PC-9 (cell line): ENCODE results near the gene RGS6. TPM values are rescaled to one million over a fixed set of nuclear protein-coding genes. Genes with fewer than 3 reads are reported as not detected.

ENCODE experiments used
- BruUV-seq: library from RNA; stranded (reverse); fragments of 400-500 nt; replicated peaks from 2 replicates; lab custom pipeline; 2021; lab: Mats Ljungman, UMichigan
- CTCF ChIA-PET: fragments of 300-600 bp; sonication (Branson Sonifier 250); formaldehyde crosslinking; loops from one replicate; lab custom pipeline; 2022; ENCODE audit warnings: antibody characterized with exemption; lab: Charles Lee
- POLR2A ChIA-PET: fragments of 300-600 bp; sonication (Branson Sonifier 250); formaldehyde crosslinking; loops from one replicate; lab custom pipeline; 2022; ENCODE audit warnings: antibody characterized with exemption; ENCODE audit not compliant: unreplicated experiment; lab: Charles Lee
- DNase-seq, 2 experiments: peaks; one replicate each; pipeline versions ENCODE4 v3.0.0 to v3.0.0-alpha.2; 2015 to 2022; ENCODE audit warnings: mixed read lengths in 1 of 2
- H2AFZ ChIP-seq: fragments of 200-600 bp; sonication (generic); 2 replicates; pipeline ENCODE4 v1.8.1; 2017; ENCODE audit warnings: antibody characterized with exemption
- H3F3A ChIP-seq: fragments of 200-600 bp; sonication (generic); 2 replicates; pipeline ENCODE4 v1.8.1; 2017; ENCODE audit warnings: antibody characterized with exemption, mild to moderate bottlenecking, low read depth; ENCODE audit not compliant: insufficient read depth
- H3K27ac ChIP-seq: fragments of 200-600 bp; sonication (generic); 2 replicates; pipeline ENCODE4 v1.6.1; 2016; ENCODE audit warnings: mixed run types
- H3K27me3 ChIP-seq: fragments of 200-600 bp; sonication (generic); 2 replicates; pipeline ENCODE4 v1.6.1; 2016; ENCODE audit warnings: low read depth, mixed run types; ENCODE audit not compliant: insufficient read depth
- H3K36me3 ChIP-seq: fragments of 200-600 bp; sonication (generic); 2 replicates; pipeline ENCODE4 v1.6.1; 2016; ENCODE audit warnings: low read depth, mixed run types
- H3K4me1 ChIP-seq: fragments of 200-600 bp; sonication (generic); replicated peaks from 2 replicates; pipeline ENCODE4 v1.6.1; 2016; ENCODE audit warnings: mixed run types; ENCODE audit not compliant: insufficient read depth
- H3K4me2 ChIP-seq: fragments of 200-600 bp; sonication (generic); 2 replicates; pipeline ENCODE4 v1.6.1; 2017; ENCODE audit warnings: mixed run types
- H3K4me3 ChIP-seq: fragments of 200-600 bp; sonication (generic); 2 replicates; pipeline ENCODE4 v1.6.1; 2016; ENCODE audit warnings: mixed run types
- H3K79me2 ChIP-seq: fragments of 200-600 bp; sonication (generic); 2 replicates; pipeline ENCODE4 v1.6.1; 2017; ENCODE audit warnings: low read depth, mixed run types
- H3K9me2 ChIP-seq: fragments of 200-600 bp; sonication (generic); 2 replicates; pipeline ENCODE4 v1.8.1; 2017; ENCODE audit warnings: mild to moderate bottlenecking; ENCODE audit not compliant: insufficient read depth
- H3K9me3 ChIP-seq: fragments of 200-600 bp; sonication (generic); 2 replicates; pipeline ENCODE4 v1.8.1; 2016; ENCODE audit warnings: low read depth; ENCODE audit not compliant: insufficient read depth
- H4K20me1 ChIP-seq: fragments of 200-600 bp; sonication (generic); 2 replicates; pipeline ENCODE4 v1.8.1; 2017; ENCODE audit not compliant: insufficient read depth
- EZH2 ChIP-seq: fragments of 200-600 bp; sonication (generic); IDR thresholded peaks from 2 replicates; pipeline ENCODE4 v1.8.0; 2017; ENCODE audit warnings: antibody characterized with exemption, low read depth
- intact Hi-C: fragments of 100-400 bp; cut with micrococcal nuclease; formaldehyde crosslinking; loops from one replicate; pipeline ENCODE4 v1.10.0; 2022; ENCODE audit not compliant: unreplicated experiment
- total RNA-seq: library from RNA; stranded (reverse); gene quantifications from 2 replicates; pipeline ENCODE4 v1.2.3, GENCODE V29; 2021
- TF ChIP-seq, protein P1 (sequence below): fragments of 200-600 bp; sonication (generic); conservative IDR thresholded peaks from 2 replicates; pipeline ENCODE4 v1.6.1; 2017; ENCODE audit warnings: mixed run types, antibody characterized with exemption, mild to moderate bottlenecking, moderate library complexity

RGS6 gene
- total RNA-seq, 1 experiment from 2014 or later: not detected

DNA sequence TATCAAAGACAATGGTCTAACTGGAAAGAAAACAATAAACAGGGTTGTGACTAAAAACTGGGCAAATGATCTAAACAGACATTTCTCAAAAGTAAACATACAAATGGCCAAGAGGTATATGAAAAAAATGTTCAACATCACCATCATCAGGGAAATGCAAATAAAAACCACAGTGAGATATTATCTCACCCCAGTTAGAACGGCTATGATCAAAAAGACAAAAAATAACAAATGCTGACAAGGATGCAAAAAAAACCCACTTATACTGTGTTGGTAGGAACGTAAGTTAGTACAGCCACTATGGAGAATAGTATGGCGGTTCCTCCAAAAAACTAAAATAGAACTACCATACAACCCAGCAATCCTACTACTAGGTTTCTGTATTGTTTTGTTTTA is 470.1 kb downstream of the RGS6 start:
- Histone ChIP-seq H3K36me3 (no peaks in the 10 kb centered on the region), H4K20me1 (no peaks in the 10 kb centered on the region), H3K4me2 (no peak overlapping the region), H3K9me3 (no peaks in the 10 kb centered on the region), H3K4me3 (no peak overlapping the region), H3F3A (no peaks in the 10 kb centered on the region), H3K27ac (no peak overlapping the region), H3K4me1 (no peaks in the 10 kb centered on the region), H3K9me2 (no peaks in the 10 kb centered on the region), H2AFZ (no peak overlapping the region), H3K79me2 (no peaks in the 10 kb centered on the region), H3K27me3 (peaks cover 19% of the 10 kb centered on the region; the same call in 1 of the 2 replicates)
- intact Hi-C loops: no loop called here
- DNase-seq: no peak
- ChIA-PET CTCF (no interaction called here), POLR2A (no interaction called here)
- TF ChIP-seq EZH2: no peak
- TF ChIP-seq, protein P1, sequence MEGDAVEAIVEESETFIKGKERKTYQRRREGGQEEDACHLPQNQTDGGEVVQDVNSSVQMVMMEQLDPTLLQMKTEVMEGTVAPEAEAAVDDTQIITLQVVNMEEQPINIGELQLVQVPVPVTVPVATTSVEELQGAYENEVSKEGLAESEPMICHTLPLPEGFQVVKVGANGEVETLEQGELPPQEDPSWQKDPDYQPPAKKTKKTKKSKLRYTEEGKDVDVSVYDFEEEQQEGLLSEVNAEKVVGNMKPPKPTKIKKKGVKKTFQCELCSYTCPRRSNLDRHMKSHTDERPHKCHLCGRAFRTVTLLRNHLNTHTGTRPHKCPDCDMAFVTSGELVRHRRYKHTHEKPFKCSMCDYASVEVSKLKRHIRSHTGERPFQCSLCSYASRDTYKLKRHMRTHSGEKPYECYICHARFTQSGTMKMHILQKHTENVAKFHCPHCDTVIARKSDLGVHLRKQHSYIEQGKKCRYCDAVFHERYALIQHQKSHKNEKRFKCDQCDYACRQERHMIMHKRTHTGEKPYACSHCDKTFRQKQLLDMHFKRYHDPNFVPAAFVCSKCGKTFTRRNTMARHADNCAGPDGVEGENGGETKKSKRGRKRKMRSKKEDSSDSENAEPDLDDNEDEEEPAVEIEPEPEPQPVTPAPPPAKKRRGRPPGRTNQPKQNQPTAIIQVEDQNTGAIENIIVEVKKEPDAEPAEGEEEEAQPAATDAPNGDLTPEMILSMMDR: no peak
- BruUV-seq: no TSS peak

DNA sequence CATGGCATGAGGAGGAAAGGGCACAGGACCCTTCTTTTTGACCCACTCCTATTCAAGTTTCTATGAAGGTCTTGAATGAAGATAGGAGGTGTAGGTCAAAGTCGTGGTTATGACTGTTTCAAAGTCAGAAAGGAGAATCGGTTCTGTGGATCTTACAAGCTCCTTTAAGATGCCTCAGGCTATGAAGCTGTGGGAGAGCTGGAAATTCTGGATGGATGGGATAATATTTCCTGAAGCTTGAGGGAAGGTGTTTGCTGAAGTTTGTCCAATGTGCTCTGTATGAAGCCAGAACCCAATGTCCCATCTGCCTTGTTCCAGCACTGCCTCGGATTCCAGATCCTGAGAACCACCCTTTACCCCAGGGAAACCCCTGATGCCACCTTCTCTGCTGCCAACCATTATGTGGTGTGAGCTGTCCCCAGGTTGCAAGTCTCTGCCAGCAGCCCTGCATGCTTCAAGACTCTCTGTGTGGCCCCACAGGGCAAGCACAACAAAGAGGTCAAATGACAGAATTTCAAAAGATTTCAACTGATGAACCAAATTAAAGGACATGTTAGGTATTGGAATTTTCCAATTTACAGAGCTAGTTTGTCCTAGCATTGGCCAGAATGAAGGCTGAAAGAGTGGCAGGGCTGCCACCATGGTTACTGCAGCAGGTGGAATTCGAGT is 472.0 kb downstream of the RGS6 start:
- Histone ChIP-seq H3K9me2 (no peaks in the 10 kb centered on the region), H3K4me1 (no peaks in the 10 kb centered on the region), H3F3A (no peaks in the 10 kb centered on the region), H4K20me1 (no peaks in the 10 kb centered on the region), H3K4me2 (no peak overlapping the region), H3K4me3 (no peak overlapping the region), H3K9me3 (no peaks in the 10 kb centered on the region), H3K27me3 (peaks cover 23% of the 10 kb centered on the region; the same call in 1 of the 2 replicates), H3K36me3 (no peaks in the 10 kb centered on the region), H2AFZ (no peak overlapping the region), H3K27ac (no peak overlapping the region), H3K79me2 (no peaks in the 10 kb centered on the region)
- intact Hi-C loops: no loop called here
- DNase-seq: no peak
- no TSS peak for BruUV-seq
- TF ChIP-seq, protein P1: no peak
- no peak for TF ChIP-seq EZH2
- ChIA-PET CTCF (no interaction called here), POLR2A (no interaction called here)

DNA sequence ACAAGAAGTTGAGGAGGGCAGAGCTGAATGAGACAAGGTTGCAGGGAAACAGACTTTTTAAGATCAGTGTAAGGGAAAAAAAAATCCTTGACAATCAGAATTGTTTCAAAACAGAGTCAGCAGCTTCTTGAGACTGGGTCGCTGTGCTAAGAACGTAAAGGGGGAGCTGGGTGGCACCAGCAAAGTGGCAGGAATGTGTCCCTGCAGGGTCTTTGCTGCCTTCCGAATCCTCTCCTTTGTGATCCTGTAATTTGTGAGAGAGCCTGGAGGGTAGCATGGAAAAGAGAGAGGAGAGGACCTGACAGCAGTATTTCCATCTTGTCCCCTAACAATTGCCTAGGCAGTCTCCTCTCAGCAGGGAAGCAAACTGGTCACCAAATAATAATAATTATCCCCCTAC is 472.8 kb downstream of the RGS6 start:
- Histone ChIP-seq H3F3A (no peaks in the 10 kb centered on the region), H3K4me3 (no peak overlapping the region), H3K36me3 (no peaks in the 10 kb centered on the region), H4K20me1 (no peaks in the 10 kb centered on the region), H3K27me3 (peaks cover 23% of the 10 kb centered on the region; the same call in 1 of the 2 replicates), H3K9me3 (no peaks in the 10 kb centered on the region), H3K4me1 (no peaks in the 10 kb centered on the region), H3K9me2 (no peaks in the 10 kb centered on the region), H2AFZ (no peak overlapping the region), H3K79me2 (no peaks in the 10 kb centered on the region), H3K4me2 (no peak overlapping the region), H3K27ac (no peak overlapping the region)
- BruUV-seq: no TSS peak
- POLR2A ChIA-PET: no interaction called here
- TF ChIP-seq EZH2: no peak
- TF ChIP-seq, protein P1: no peak
- CTCF ChIA-PET: no interaction called here
- DNase-seq: no peak
- intact Hi-C loops: no loop called here
